22Rv1 (cell line): ENCODE measurements around the gene TBC1D2.

Experiments used
- CTCF ChIP-seq: fragments of 450-650 bp; IDR thresholded peaks from 2 replicates; pipeline ENCODE4 v1.5.1; 2017; ENCODE audit warnings: mild to moderate bottlenecking
- ZFX ChIP-seq: fragments of 450-650 bp; IDR thresholded peaks from 2 replicates; pipeline ENCODE4 v1.6.1; 2017; ENCODE audit warnings: antibody characterized with exemption, borderline replicate concordance

GRCh38 chr9:98304381-98304780 is 48.9 kb upstream of the TBC1D2 start:
- no peak for TF ChIP-seq CTCF
- no peak for TF ChIP-seq ZFX
